ENCODE data around the gene OLFML3.
"Not testable (repeated sequence)": the region's sequence is repeated elsewhere in the genome, so short reads cannot be mapped to it uniquely, and the experiment has no call there.

OLFML3 gene

DNA sequence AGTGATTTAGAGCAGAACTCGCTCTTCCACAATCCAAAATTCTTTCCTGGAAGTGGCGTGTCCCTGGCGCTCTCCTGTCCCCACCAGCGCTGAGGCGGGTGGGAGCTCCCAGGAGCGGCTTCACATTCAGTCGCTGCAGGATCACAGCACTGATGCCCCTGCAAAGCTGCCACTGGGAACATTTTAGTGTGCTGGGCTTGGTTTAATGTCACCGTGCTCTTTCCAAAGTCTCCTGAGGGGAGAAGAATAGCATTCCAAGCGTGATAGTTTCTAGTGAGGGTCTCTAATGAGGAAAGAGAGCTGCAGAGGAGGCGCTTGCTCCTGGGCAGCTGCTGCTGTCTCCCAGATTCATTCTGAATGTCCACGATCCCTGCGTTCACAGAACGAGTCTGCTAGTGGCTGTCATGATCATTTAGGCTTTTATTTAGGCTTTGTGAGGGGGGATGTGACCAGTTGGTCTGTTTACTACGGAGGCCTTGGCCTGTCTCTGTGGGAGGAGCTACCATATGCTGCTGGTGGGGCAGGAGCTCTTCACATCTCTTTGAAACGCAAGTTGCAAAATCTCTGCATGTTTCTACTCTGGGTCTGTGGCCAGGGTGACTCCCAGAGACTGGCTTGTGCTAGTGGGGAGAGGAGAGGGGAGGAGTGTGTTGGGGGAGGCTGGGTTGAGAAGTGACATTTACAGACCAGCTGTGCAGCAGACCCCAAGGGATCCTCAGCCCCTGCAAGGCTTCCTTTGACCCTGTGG, 23.4 kb downstream of the OLFML3 start:
- peak overlapping the region in 8 of 11 experiments; percentile 38 to 72 (median 55); a peak in 13 of 22 replicates for H3K9ac ChIP-seq
- H3K27me3 ChIP-seq: no peaks in the 10 kb centered on the region
- H4K20me1 ChIP-seq: no peaks in the 10 kb centered on the region
- H3K4me3 ChIP-seq: peak overlapping the region in 6 of 10 experiments; percentile 19 to 50 (median 40); a peak in 9 of 20 replicates
- H3K4me2 ChIP-seq: peak overlapping the region; percentile 74 to 93 (median 84)
- H3K4me1 ChIP-seq: peaks cover 35 to 55% (median 47%) of the 10 kb centered on the region in 10 experiments
- no peaks in the 10 kb centered on the region for H3K36me3 ChIP-seq
- peaks cover 17 to 33% (median 23%) of the 10 kb centered on the region in 11 experiments for H3K9me3 ChIP-seq (replicated peaks in 1 of 11)
- H3K27ac ChIP-seq: peak overlapping the region in 9 of 11 experiments; percentile 35 to 83 (median 69); a peak in 17 of 22 replicates
- TF ChIP-seq Cebpa-rat (IDR thresholded peaks at IDR 0.05): peak in 2 of 11 experiments; percentile 23 to 33; a peak in 2 of 22 replicates

DNA sequence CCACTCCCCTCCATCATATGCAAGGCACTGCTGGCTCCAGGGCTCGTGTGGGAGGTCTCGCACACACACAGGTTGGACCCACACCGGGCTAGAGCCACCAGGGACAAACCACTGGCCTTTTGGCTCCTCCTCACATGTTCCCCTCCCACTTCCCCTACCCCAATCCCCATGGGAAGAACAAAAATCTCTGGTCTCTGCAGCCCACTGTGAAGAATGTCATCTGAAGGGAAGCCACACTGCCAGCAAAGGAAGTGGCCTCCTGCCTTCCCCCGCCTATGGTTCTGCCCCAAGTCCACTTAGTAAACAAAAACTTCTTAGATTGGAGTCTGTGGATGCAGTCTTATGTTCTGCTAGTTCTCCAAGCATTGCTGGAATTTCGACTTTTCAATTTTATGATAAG, 24.2 kb downstream of the OLFML3 start:
- H3K36me3 ChIP-seq: no peaks in the 10 kb centered on the region

DNA sequence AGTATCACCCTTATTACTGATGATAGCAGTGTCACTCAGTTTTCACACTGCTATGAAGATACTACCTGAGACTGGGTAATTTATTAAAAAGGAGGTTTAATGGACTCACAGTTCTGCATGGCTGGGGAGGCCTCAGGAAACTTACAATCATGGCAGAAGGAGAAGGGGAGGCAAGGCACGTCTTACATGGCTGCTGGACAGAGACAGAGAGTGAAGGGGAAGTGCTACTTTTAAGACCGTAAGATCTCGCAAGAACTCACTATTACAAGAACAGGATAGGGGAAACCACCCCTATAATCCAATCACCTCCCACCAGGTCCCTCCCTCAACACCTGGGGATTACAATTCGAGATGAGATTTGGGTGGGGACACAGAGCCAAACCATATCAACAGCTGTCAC, 27.6 kb downstream of the OLFML3 start:
- H3K9ac ChIP-seq, H3K27ac ChIP-seq, H3K4me2 ChIP-seq, H3K36me3 ChIP-seq, H3K27me3 ChIP-seq, H3K4me3 ChIP-seq, H4K20me1 ChIP-seq: not testable (repeated sequence)
- peaks cover 19 to 35% (median 23%) of the 10 kb centered on the region in 11 experiments for H3K9me3 ChIP-seq (replicated peaks in 1 of 11)
- H3K4me1 ChIP-seq: peaks cover 27 to 47% (median 35%) of the 10 kb centered on the region in 10 experiments

More for the DNA sequence above, 24.2 kb downstream of the OLFML3 start:
- TF ChIP-seq Cebpa-rat (IDR thresholded peaks at IDR 0.05): no peak
- Histone ChIP-seq H3K4me2 (peak overlapping the region; percentile 74 to 93 (median 84)), H3K9me3 (replicated peaks in 1 of 11) (peaks cover 19 to 35% (median 23%) of the 10 kb centered on the region in 11 experiments), H3K9ac (peak overlapping the region in 8 of 11 experiments; percentile 34 to 72 (median 55); a peak in 15 of 22 replicates), H3K4me3 (peak overlapping the region in 7 of 10 experiments; percentile 19 to 50 (median 40); a peak in 11 of 20 replicates), H3K27me3 (no peaks in the 10 kb centered on the region), H3K4me1 (peaks cover 34 to 49% (median 41%) of the 10 kb centered on the region in 10 experiments), H4K20me1 (no peaks in the 10 kb centered on the region), H3K27ac (peak overlapping the region in 9 of 11 experiments; percentile 35 to 83 (median 69); a peak in 17 of 22 replicates)

DNA sequence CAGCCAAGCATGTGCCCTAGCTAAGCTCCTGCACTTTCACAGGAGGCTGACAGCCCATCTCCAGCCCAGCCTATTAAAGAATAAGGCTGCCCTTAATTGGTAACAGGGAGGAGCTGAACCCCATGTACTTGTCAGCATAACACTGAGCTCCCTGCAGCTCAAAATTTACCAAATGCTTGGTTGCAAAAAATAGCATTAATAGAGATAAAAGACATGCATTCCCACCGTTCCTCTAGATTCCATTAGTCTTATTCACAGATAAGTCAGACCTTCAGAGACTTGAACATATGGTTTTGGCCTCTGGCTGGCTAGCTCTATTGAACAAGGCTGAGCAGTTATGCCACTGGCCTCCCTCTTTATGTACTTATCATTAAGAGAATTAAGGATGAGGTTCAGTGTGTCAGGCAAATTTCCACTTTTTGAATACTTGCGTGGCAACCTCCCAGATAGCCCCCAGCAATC, 29.2 kb downstream of the OLFML3 start:
- Histone ChIP-seq H3K9me3 (replicated peaks in 1 of 11) (peaks cover 19 to 35% (median 23%) of the 10 kb centered on the region in 11 experiments), H3K27me3 (no peaks in the 10 kb centered on the region), H3K4me2 (no peak overlapping the region), H3K4me3 (no peak overlapping the region), H3K4me1 (peaks cover 13 to 33% (median 18%) of the 10 kb centered on the region in 10 experiments), H3K27ac (no peak overlapping the region), H3K36me3 (no peaks in the 10 kb centered on the region), H3K9ac (no peak overlapping the region), H4K20me1 (no peaks in the 10 kb centered on the region)
- TF ChIP-seq Cebpa-rat (IDR thresholded peaks at IDR 0.05): no peak

DNA sequence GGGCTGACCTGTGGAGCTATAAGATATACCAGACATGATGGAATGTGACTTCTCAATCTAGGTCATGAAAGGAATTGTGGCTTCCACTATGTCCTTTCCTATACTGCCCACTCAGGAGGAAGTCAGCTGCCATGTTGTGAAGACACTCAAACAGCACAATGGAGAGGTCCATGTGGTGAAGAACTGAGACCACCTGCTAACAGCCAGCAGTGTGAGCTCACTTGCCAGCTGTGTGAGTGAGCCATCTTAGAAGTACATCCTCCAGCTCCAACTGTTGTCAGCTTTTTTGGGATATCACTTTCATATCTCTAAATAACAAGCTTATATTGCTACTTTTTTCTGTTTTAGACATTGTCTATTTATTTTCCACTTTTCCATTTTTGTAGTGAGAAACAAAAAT, 29.7 kb downstream of the OLFML3 start:
- H3K9me3 ChIP-seq (replicated peaks in 1 of 11): peaks cover 19 to 35% (median 23%) of the 10 kb centered on the region in 11 experiments
- TF ChIP-seq Cebpa-rat (IDR thresholded peaks at IDR 0.05): no peak
- H3K27ac ChIP-seq: no peak overlapping the region
- no peak overlapping the region for H3K9ac ChIP-seq
- no peak overlapping the region; a peak in 1 of 22 replicates for H3K4me2 ChIP-seq
- H4K20me1 ChIP-seq: no peaks in the 10 kb centered on the region
- H3K36me3 ChIP-seq: no peaks in the 10 kb centered on the region
- no peak overlapping the region for H3K4me3 ChIP-seq
- H3K27me3 ChIP-seq: no peaks in the 10 kb centered on the region
- H3K4me1 ChIP-seq: peaks cover 8 to 28% (median 13%) of the 10 kb centered on the region in 10 experiments

DNA sequence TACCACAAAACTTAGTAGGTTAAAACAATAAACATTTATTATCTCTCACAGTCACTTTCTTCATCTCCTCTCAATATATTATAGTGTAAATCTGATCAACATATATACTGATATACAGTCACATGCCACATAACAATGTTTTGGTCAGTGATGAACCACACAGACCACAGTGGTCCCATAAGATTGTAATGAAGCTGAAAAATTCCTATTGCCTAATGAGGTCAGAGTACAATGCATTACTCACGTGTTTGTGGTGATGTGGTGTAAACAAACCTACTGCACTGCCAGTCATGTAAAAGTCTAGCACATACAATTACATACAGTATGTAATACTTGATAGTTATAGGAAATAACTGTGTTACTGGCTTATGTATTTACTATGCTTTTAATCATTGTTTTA, 30.1 kb downstream of the OLFML3 start:
- no peak overlapping the region for H3K27ac ChIP-seq
- H4K20me1 ChIP-seq: no peaks in the 10 kb centered on the region
- H3K9me3 ChIP-seq (replicated peaks in 1 of 11): peaks cover 19 to 35% (median 23%) of the 10 kb centered on the region in 11 experiments
- no peak overlapping the region for H3K9ac ChIP-seq
- no peak for TF ChIP-seq Cebpa-rat (IDR thresholded peaks at IDR 0.05)
- H3K4me2 ChIP-seq: no peak overlapping the region; a peak in 1 of 22 replicates
- peaks cover 4 to 24% (median 9%) of the 10 kb centered on the region in 10 experiments for H3K4me1 ChIP-seq
- no peaks in the 10 kb centered on the region for H3K36me3 ChIP-seq
- no peak overlapping the region for H3K4me3 ChIP-seq
- no peaks in the 10 kb centered on the region for H3K27me3 ChIP-seq

DNA sequence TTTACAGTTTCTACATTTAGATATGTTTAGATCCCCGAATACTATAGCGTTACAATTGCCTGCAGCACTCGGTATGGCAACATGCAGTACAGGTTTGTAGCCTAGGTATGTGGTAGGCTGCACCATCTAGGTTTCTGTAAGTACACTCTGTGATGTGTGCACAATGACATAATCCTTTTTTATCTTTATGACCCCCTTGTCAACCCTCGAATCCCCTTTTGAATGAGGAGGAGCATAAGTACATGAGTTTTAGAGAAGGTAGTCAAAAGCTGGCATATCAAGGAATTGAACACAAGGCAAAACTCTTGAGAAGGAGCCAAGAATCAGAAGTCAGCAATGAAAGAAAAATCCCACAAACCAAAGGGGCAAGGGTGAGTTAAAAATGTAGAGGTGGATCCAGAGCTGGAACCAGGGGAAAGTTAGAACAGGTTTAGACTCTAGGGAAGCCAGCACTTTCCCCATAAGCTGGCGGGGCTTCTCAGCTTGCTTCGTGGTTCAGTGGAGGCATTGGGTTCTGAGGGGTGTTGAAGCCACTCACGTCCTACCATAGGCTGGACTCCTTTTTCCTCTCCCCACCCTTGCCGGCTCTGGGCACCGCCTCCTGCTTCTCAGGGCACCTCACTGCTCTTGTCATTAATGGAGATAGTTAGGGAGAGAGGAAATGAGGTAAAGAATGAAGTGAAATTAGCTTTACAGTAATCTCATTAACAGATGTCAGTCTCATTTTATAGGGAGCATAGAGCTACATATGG, 31.3 kb downstream of the OLFML3 start:
- Histone ChIP-seq H3K4me3 (no peak overlapping the region), H3K4me2 (no peak overlapping the region; a peak in 1 of 22 replicates), H4K20me1 (no peaks in the 10 kb centered on the region), H3K4me1 (peaks cover 0 to 14% (median 0%) of the 10 kb centered on the region in 10 experiments; a peak in 3 of 20 replicates), H3K27me3 (no peaks in the 10 kb centered on the region), H3K9me3 (replicated peaks in 1 of 11) (peaks cover 19 to 23% (median 22%) of the 10 kb centered on the region in 11 experiments), H3K9ac (no peak overlapping the region), H3K27ac (no peak overlapping the region), H3K36me3 (no peaks in the 10 kb centered on the region)
- no peak for TF ChIP-seq Cebpa-rat (IDR thresholded peaks at IDR 0.05)

DNA sequence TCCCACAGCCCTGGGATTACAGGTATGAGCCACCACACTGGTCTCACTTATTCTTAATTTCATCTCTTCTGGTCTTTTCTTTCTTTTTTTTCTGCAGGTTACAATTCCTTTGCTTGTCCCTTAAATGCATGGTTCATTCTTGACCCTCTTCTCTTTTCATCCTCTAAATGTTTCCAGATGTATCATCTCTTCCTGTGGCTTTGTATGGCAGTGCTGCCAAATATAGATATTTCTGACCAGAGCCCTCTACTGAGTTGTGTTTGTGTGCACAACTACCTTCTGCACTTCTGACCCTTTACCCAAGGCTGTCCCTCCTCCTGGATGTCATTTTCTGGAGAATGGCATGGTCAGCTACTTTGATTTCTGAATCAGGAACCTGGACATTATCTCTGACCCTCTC, 32.5 kb downstream of the OLFML3 start:
- no peaks in the 10 kb centered on the region for H3K36me3 ChIP-seq
- no peaks in the 10 kb centered on the region for H3K27me3 ChIP-seq
- peaks cover 8 to 12% (median 11%) of the 10 kb centered on the region in 11 experiments for H3K9me3 ChIP-seq (replicated peaks in 1 of 11)
- no peaks in the 10 kb centered on the region for H4K20me1 ChIP-seq
- no peak overlapping the region for H3K4me3 ChIP-seq
- peaks cover 0 to 14% (median 0%) of the 10 kb centered on the region in 10 experiments; a peak in 3 of 20 replicates for H3K4me1 ChIP-seq
- no peak overlapping the region for H3K9ac ChIP-seq
- TF ChIP-seq Cebpa-rat (IDR thresholded peaks at IDR 0.05): no peak
- no peak overlapping the region; a peak in 1 of 22 replicates for H3K4me2 ChIP-seq
- no peak overlapping the region for H3K27ac ChIP-seq

DNA sequence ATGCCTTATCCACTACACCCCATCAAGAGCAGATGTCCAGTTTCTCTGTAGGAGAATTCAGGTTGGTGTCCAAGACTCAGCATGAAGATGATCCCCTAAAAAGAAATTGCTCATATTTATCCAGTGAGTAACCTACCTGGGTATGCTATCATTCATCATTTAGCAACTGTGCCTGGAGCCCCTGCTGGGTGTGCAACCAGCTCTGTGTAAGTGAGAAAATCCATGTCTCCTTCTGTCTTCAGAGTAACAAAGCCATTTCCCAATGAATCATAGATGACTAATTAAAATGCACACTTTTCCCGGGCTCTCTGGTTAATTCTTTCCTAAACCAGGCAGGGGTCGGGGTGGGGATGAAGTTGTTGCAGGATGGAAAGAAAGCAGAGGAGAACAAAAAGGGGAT, 35.8 kb downstream of the OLFML3 start:
- peaks cover 13 to 20% (median 18%) of the 10 kb centered on the region in 11 experiments; a peak in 21 of 22 replicates for H3K9me3 ChIP-seq (replicated peaks in 1 of 11)

DNA sequence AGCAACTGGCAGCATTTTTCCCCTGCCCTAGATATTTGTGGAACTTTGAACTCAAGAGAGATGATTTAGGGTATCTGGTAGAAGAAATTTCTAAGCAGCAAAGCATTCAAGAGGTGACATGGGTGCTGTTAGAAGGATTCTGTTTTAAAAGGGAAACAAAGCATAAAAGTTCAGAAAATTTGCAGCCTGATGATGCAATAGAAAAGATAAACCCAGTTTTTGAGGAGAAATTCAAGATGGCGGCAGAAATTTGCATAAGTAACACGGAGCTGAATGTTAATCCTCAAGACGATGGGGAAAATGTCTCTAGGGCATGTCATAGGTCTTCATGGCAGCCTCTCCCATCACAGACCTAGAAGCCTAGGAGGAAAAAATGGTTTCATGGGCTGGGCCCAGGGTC, 40.5 kb downstream of the OLFML3 start:
- not testable (repeated sequence) for H3K4me1 ChIP-seq, H3K36me3 ChIP-seq, H3K4me3 ChIP-seq, H4K20me1 ChIP-seq, H3K9ac ChIP-seq, H3K4me2 ChIP-seq, H3K27me3 ChIP-seq, H3K27ac ChIP-seq
- H3K9me3 ChIP-seq (replicated peaks in 1 of 11): peaks cover 13 to 27% (median 23%) of the 10 kb centered on the region in 11 experiments; a peak in 21 of 22 replicates

More for the DNA sequence above, 35.8 kb downstream of the OLFML3 start:
- TF ChIP-seq Cebpa-rat (IDR thresholded peaks at IDR 0.05): no peak
- Histone ChIP-seq H3K4me3 (no peak overlapping the region), H3K36me3 (no peaks in the 10 kb centered on the region), H3K9ac (no peak overlapping the region), H3K27me3 (no peaks in the 10 kb centered on the region), H3K4me1 (peaks cover 0 to 14% (median 0%) of the 10 kb centered on the region in 10 experiments; a peak in 3 of 20 replicates), H3K4me2 (no peak overlapping the region), H4K20me1 (no peaks in the 10 kb centered on the region), H3K27ac (no peak overlapping the region)

Measured in BLaER1 treated with 17β-estradiol and CSF1 and Interleukin-3, amounts not matched to agents 10 nM and 100 nM (cell line).